Esophagus squamous epithelium (tissue), 5 donors: ENCODE results near the gene PRKCA. TPM values are rescaled to one million over a fixed set of nuclear protein-coding genes. Genes with fewer than 3 reads are reported as not detected.

Source experiments
- DNase-seq: peaks from one replicate; lab custom pipeline; 2025; lab: John Stamatoyannopoulos, UW
- H3K27ac ChIP-seq, 4 donors: fragments of 200-600 bp; sonication (generic); one replicate each; pipeline ENCODE4 v1.5.1; 2016 to 2019; ENCODE audit warnings: mild to moderate bottlenecking in 1 of 4
- H3K27me3 ChIP-seq, 4 donors: fragments of 200-600 bp; sonication (generic); 1 replicate in 3 of 4; 2 replicates in 1 of 4; pipeline versions ENCODE4 v1.5.1 to v1.6.0; 2017 to 2021; ENCODE audit warnings: antibody characterized with exemption in 1 of 4
- H3K36me3 ChIP-seq, 3 donors: fragments of 200-600 bp; sonication (generic); one replicate each; pipeline ENCODE4 v1.5.1; 2016 to 2019
- H3K4me1 ChIP-seq, 3 donors: fragments of 200-600 bp; sonication (generic); one replicate each; pipeline ENCODE4 v1.5.1; 2017 to 2019
- H3K4me3 ChIP-seq, 4 donors: fragments of 200-600 bp; sonication (generic); 1 replicate in 3 of 4; 2 replicates in 1 of 4; pipeline ENCODE4 v1.5.1; 2016 to 2019; ENCODE audit warnings: mild to moderate bottlenecking in 2 of 4, moderate library complexity in 1 of 4
- H3K9me3 ChIP-seq, 3 donors: fragments of 200-600 bp; sonication (generic); one replicate each; pipeline ENCODE4 v1.5.1; 2016 to 2019
- POLR2A ChIP-seq, 4 donors: fragments of 450-650 bp; IDR thresholded peaks; one replicate each; pipeline ENCODE4 v1.6.1; 2017; ENCODE audit warnings: antibody characterized with exemption in 4 of 4, mild to moderate bottlenecking in 4 of 4, moderate library complexity in 3 of 4
- WGBS, 2 donors: methylation state at CpG; one replicate each; pipeline ENCODE4 v1.1.5; 2018; 5-methylcytosine and 5-hydroxymethylcytosine counted together
- intact Hi-C: fragments of 100-400 bp; cut with DNase I; formaldehyde crosslinking; loops from one replicate; pipeline ENCODE4 v1.15.0; 2022
- total RNA-seq, 4 donors: library from RNA; depleted of rRNA; stranded (reverse); fragments of >200 nt; gene quantifications; one replicate each; pipeline ENCODE4 v1.1.0, GENCODE V29; 2016
- TF ChIP-seq, protein P1 (sequence below), 6 experiments: fragments of 450-650 bp in 4 of 6; fragments of 200-600 bp in 2 of 6; sonication (generic) in 2 of 6; IDR thresholded peaks; one replicate each; pipeline ENCODE4 v1.5.1; 2016 to 2019; ENCODE audit warnings: antibody characterized with exemption in 6 of 6, mild to moderate bottlenecking in 4 of 6, moderate library complexity in 4 of 6
- donor health status: DM: yes; HTN: yes; CAD: no.

PRKCA gene
- total RNA-seq, 4 donors from 2014 or later: 2.4 to 9.2 (median 4.2) TPM

DNA sequence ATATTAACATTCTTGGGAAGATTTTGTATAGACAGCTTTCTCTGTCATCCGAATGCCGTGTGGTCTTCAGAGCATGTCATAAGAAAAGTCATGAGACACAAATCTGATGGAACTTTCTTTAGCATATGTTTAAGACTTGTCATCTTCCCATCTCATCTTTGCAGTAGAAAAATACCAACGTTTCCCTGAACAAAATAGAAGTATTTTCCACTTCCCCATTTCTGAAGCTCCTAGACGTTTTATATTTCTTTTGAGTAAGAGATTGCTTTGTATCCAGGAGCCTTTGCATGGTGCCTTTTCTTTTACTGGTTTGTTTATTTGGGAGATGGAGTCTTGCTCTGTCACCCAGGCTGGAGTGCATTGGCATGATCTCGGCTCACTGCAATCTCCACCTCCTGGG is 235.1 kb downstream of the PRKCA start:
- H3K9me3 ChIP-seq: no peaks in the 10 kb centered on the region
- no peak for DNase-seq
- peaks cover 0 to 40% (median 9%) of the 10 kb centered on the region in 3 donors for H3K4me1 ChIP-seq
- H3K27me3 ChIP-seq: no peaks in the 10 kb centered on the region
- TF ChIP-seq, protein P1, sequence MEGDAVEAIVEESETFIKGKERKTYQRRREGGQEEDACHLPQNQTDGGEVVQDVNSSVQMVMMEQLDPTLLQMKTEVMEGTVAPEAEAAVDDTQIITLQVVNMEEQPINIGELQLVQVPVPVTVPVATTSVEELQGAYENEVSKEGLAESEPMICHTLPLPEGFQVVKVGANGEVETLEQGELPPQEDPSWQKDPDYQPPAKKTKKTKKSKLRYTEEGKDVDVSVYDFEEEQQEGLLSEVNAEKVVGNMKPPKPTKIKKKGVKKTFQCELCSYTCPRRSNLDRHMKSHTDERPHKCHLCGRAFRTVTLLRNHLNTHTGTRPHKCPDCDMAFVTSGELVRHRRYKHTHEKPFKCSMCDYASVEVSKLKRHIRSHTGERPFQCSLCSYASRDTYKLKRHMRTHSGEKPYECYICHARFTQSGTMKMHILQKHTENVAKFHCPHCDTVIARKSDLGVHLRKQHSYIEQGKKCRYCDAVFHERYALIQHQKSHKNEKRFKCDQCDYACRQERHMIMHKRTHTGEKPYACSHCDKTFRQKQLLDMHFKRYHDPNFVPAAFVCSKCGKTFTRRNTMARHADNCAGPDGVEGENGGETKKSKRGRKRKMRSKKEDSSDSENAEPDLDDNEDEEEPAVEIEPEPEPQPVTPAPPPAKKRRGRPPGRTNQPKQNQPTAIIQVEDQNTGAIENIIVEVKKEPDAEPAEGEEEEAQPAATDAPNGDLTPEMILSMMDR (IDR thresholded peaks at IDR 0.05): no peak
- no peak for TF ChIP-seq POLR2A (IDR thresholded peaks at IDR 0.05)
- intact Hi-C loops: no loop called here
- 72 to 76% methylated on average over 5 of the region's 5 CpGs for WGBS, 2 donors
- H3K4me3 ChIP-seq: no peak overlapping the region
- no peaks in the 10 kb centered on the region for H3K36me3 ChIP-seq
- H3K27ac ChIP-seq: no peak overlapping the region

DNA sequence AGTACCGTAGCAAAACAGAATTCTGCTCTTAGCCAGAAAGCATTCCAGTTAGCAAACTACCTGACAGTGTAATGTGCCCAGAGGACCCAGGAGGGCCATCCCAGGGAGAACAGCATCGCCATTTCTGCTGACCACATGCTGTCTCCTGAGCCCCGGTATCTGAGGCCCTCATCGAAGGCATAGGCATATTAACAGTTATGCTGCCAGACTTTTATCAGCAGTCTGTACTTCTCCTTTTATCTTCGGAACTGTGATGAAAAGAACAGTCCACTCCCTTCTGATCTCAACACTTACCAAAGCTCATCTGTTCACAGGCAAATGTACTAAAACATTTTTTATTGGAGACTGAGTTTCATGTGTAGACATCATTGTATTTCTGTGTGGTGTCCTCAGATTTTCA is 236.4 kb downstream of the PRKCA start:
- intact Hi-C loops: no loop called here
- Histone ChIP-seq H3K27me3 (no peaks in the 10 kb centered on the region), H3K27ac (peak overlapping the region in 2 of 4 donors; percentile 2 to 47), H3K4me3 (no peak overlapping the region), H3K36me3 (no peaks in the 10 kb centered on the region), H3K9me3 (no peaks in the 10 kb centered on the region), H3K4me1 (peaks cover 0 to 33% (median 8%) of the 10 kb centered on the region in 3 donors)
- no peak for TF ChIP-seq POLR2A (IDR thresholded peaks at IDR 0.05)
- TF ChIP-seq, protein P1 (IDR thresholded peaks at IDR 0.05): no peak
- no peak for DNase-seq
- WGBS, 2 donors: 80 to 88% methylated on average over 5 of the region's 5 CpGs

DNA sequence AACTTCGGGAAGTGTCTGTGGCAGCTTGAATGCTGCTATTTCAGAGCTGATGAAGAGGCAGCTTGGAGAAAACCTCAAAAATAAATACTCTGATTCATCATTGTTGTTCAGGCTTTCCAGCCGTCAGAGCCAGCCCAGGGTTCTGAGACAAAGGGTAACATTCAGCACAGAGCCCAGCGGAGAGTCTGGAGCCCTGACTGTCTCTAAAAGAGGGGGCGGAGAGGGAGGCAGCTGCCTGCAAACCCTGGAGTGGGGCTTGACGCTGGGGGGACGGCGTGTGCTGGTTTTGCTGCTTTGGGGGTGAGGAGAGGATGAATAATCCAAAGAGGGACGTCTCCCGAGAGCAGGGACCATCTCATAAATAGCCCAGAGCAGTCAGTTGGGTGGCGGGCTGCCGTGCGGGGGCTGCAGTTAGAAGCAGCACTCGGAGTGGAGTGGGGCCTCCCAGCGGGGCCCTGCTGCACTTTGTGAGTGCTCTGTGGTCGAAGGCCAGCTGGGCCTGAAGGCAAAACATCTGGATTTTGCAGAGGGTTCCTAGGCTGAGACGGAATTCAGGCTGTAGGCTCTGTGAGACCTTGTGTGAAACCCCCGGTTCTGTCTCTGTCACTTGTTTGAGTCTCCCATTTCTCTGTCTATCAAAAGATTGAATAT is 237.8 kb downstream of the PRKCA start:
- Histone ChIP-seq H3K4me1 (peaks cover 0 to 29% (median 8%) of the 10 kb centered on the region in 3 donors), H3K4me3 (peak overlapping the region in 1 of 4 donors; percentile 6), H3K27me3 (no peaks in the 10 kb centered on the region), H3K36me3 (no peaks in the 10 kb centered on the region), H3K27ac (peak overlapping the region; percentile 30 to 77 (median 50)), H3K9me3 (no peaks in the 10 kb centered on the region)
- TF ChIP-seq, protein P1 (IDR thresholded peaks at IDR 0.05): no peak
- TF ChIP-seq POLR2A (IDR thresholded peaks at IDR 0.05): no peak
- no peak for DNase-seq
- intact Hi-C loops: no loop called here
- 56 to 63% methylated on average over 10 to 15 of the region's 17 CpGs for WGBS, 2 donors

DNA sequence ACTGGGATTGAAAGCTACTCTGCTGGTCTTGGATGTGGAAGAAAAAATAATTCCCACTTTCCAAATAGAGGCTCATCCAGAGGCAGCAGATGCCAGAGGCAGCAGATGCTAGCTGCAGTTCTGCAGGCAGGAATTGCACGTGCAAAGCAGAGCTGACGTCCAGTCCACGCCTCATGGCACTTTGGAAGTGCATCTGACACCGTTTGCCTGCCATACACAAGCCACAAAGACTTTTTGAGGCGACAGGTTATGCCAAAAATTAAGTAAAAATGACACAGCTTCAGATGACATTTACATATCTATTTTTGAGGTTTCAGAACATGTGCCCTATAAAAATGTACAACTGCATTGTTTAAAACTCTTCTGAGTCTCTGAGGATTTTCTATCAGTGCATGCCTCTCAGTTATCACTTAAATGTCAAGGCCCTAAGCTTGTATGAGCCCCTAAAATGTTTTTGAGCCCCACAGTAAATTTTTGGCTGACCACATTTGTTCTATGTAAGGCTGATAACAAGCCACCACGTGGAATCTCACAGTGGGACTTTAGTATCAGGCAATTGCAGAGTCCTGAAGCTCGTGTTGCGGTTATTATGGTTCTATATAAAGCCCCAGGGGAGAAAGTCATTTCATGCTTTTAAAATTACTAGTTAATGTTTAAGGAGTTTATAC is 239.2 kb downstream of the PRKCA start:
- intact Hi-C loops: no loop called here
- no peak for DNase-seq
- no peaks in the 10 kb centered on the region for H3K36me3 ChIP-seq
- peaks cover 0 to 29% (median 8%) of the 10 kb centered on the region in 3 donors for H3K4me1 ChIP-seq
- no peaks in the 10 kb centered on the region for H3K27me3 ChIP-seq
- TF ChIP-seq, protein P1 (IDR thresholded peaks at IDR 0.05): no peak
- no peak for TF ChIP-seq POLR2A (IDR thresholded peaks at IDR 0.05)
- H3K4me3 ChIP-seq: no peak overlapping the region
- no peaks in the 10 kb centered on the region for H3K9me3 ChIP-seq
- H3K27ac ChIP-seq: peak overlapping the region in 2 of 4 donors; percentile 5 to 47
- WGBS, 2 donors: 46 to 69% methylated on average over 8 of the region's 8 CpGs
